K562 (cell line): ENCODE results near the gene SAFB. TPM values are rescaled to one million over a fixed set of nuclear protein-coding genes. Genes with fewer than 3 reads are reported as not detected.

ENCODE experiments used
- CCAR2 ChIP-seq: fragments of 200-400 bp; formaldehyde crosslinking; IDR thresholded peaks from 2 replicates; pipeline ENCODE4 v1.6.1; 2017; ENCODE audit warnings: mild to moderate bottlenecking, low read depth, low read length
- CHD1 ChIP-seq: fragments of 200-600 bp; sonication (generic); IDR thresholded peaks from one replicate; pipeline ENCODE4 v1.6.1; 2012; ENCODE audit warnings: mild to moderate bottlenecking, moderate library complexity, low read length, inconsistent platforms
- CHD4 ChIP-seq: fragments of 200-600 bp; sonication (generic); IDR thresholded peaks from 3 replicates; pipeline ENCODE4 v1.6.1; 2012; ENCODE audit warnings: low read depth, mild to moderate bottlenecking, mixed read lengths, low read length, inconsistent platforms; ENCODE audit not compliant: insufficient read depth, insufficient replicate concordance, poor library complexity, severe bottlenecking
- CSDE1 ChIP-seq, 2 experiments: fragments of 450-650 bp; IDR thresholded peaks; 2 replicates each; pipeline ENCODE4 v1.6.1; 2016; ENCODE audit warnings: mild to moderate bottlenecking in 1 of 2
- DDX20 ChIP-seq: fragments of 450-650 bp; IDR thresholded peaks from 2 replicates; pipeline ENCODE4 v1.6.1; 2016; ENCODE audit warnings: missing genetic modification characterization, low read depth, mild to moderate bottlenecking, missing compliant biosample characterization, moderate library complexity
- FOSL1 ChIP-seq: fragments of 200-800 bp; sonication (Bioruptor generic); conservative IDR thresholded peaks from 2 replicates; pipeline ENCODE4 v1.6.1; 2016; ENCODE audit warnings: missing genetic modification characterization, missing compliant biosample characterization
- HDGF ChIP-seq: fragments of 450-650 bp; IDR thresholded peaks from 2 replicates; pipeline ENCODE4 v1.6.1; 2016
- KDM4B ChIP-seq, 2 experiments: fragments of 450-650 bp in 1 of 2; sonication (generic) in 1 of 2; IDR thresholded peaks; 2 replicates each; pipeline ENCODE4 v1.6.1; 2016 to 2017; ENCODE audit warnings: borderline replicate concordance in 2 of 2, antibody characterized with exemption in 1 of 2, low read depth in 1 of 2, mild to moderate bottlenecking in 1 of 2
- LCOR ChIP-seq: sonication (generic); formaldehyde crosslinking; IDR thresholded peaks from 2 replicates; pipeline ENCODE4 v1.8.0; 2022; ENCODE audit warnings: mild to moderate bottlenecking, missing genetic modification reagents
- MTA3 ChIP-seq: fragments of 450-650 bp; formaldehyde crosslinking; IDR thresholded peaks from 2 replicates; pipeline ENCODE4 v1.6.1; 2017; ENCODE audit warnings: mild to moderate bottlenecking, borderline replicate concordance
- NFE2 ChIP-seq: IDR thresholded peaks from 2 replicates; pipeline ENCODE4 v1.6.1; 2014; ENCODE audit warnings: antibody characterized with exemption, low read depth
- NFRKB ChIP-seq: fragments of 450-650 bp; IDR thresholded peaks from 2 replicates; pipeline ENCODE4 v1.6.1; 2016; ENCODE audit warnings: low read depth
- NR4A1 ChIP-seq, 2 experiments: fragments of 250-450 bp in 1 of 2; fragments of 450-650 bp in 1 of 2; sonication (Bioruptor Pico) in 1 of 2; IDR thresholded peaks; 2 replicates each; pipeline versions ENCODE4 v1.4.0 to v1.6.1; 2016 to 2020; ENCODE audit warnings: mild to moderate bottlenecking in 2 of 2, missing compliant biosample characterization in 1 of 2, missing genetic modification characterization in 1 of 2, moderate library complexity in 1 of 2
- PCBP2 ChIP-seq: fragments of 200-400 bp; formaldehyde crosslinking; IDR thresholded peaks from 2 replicates; pipeline ENCODE4 v1.6.1; 2018; ENCODE audit warnings: low read length, low read depth, mild to moderate bottlenecking, moderate library complexity; ENCODE audit not compliant: poor library complexity, severe bottlenecking
- POLR2AphosphoS2 ChIP-seq: IDR thresholded peaks from 2 replicates; pipeline ENCODE4 v1.6.1; 2012; ENCODE audit warnings: low read length, improper control_type of control experiment
- POLR2AphosphoS5 ChIP-seq: IDR thresholded peaks from 2 replicates; pipeline ENCODE4 v1.6.1; 2011; ENCODE audit warnings: mild to moderate bottlenecking, low read depth, low read length, moderate library complexity; ENCODE audit not compliant: control insufficient read depth, insufficient read depth
- PPARD ChIP-seq: fragments of 250-450 bp; sonication (Bioruptor Pico); IDR thresholded peaks from 2 replicates; pipeline ENCODE4 v1.8.0; 2022; ENCODE audit warnings: inconsistent platforms, mild to moderate bottlenecking, moderate library complexity
- SMARCC2 ChIP-seq: fragments of 450-650 bp; IDR thresholded peaks from 2 replicates; pipeline ENCODE4 v1.6.1; 2017; ENCODE audit warnings: antibody characterized with exemption, moderate library complexity, mild to moderate bottlenecking, low read depth
- SMARCE1 ChIP-seq: fragments of 450-650 bp; IDR thresholded peaks from 2 replicates; pipeline ENCODE4 v1.7.1; 2016; ENCODE audit warnings: mild to moderate bottlenecking
- SNIP1 ChIP-seq: fragments of 450-650 bp; IDR thresholded peaks from 2 replicates; pipeline ENCODE4 v1.7.1; 2017; ENCODE audit warnings: low read depth, mild to moderate bottlenecking
- SP1 ChIP-seq: sonication (generic); formaldehyde crosslinking; IDR thresholded peaks from 2 replicates; pipeline ENCODE4 v1.8.1; 2022; ENCODE audit warnings: mild to moderate bottlenecking, missing genetic modification reagents
- STAT5A ChIP-seq: IDR thresholded peaks from 2 replicates; pipeline ENCODE4 v1.6.1; 2012; ENCODE audit warnings: low read length, inconsistent platforms, borderline replicate concordance
- ZKSCAN3 ChIP-seq: fragments of 250-450 bp; sonication (Bioruptor Pico); IDR thresholded peaks from 2 replicates; pipeline ENCODE4 v1.4.0; 2020
- ZNF133 ChIP-seq: fragments of 250-450 bp; sonication (Bioruptor Pico); IDR thresholded peaks from 2 replicates; pipeline ENCODE4 v1.4.0; 2020; ENCODE audit warnings: mild to moderate bottlenecking
- ZNF165 ChIP-seq: fragments of 250-450 bp; sonication (Bioruptor Pico); IDR thresholded peaks from 2 replicates; pipeline ENCODE4 v1.4.0; 2020; ENCODE audit warnings: borderline replicate concordance
- ZNF444 ChIP-seq: fragments of 250-450 bp; sonication (Bioruptor Pico); IDR thresholded peaks from 2 replicates; pipeline ENCODE4 v1.4.0; 2020; ENCODE audit warnings: mild to moderate bottlenecking, moderate library complexity
- ZNF584 ChIP-seq: fragments of 200-800 bp; sonication (Bioruptor generic); IDR thresholded peaks from 2 replicates; pipeline ENCODE4 v1.6.1; 2016; ENCODE audit warnings: low read depth, mild to moderate bottlenecking, missing genetic modification characterization, missing compliant biosample characterization
- ZNF695 ChIP-seq: fragments of 450-650 bp; formaldehyde crosslinking; IDR thresholded peaks from 2 replicates; pipeline ENCODE4 v1.4.0; 2020; ENCODE audit warnings: mild to moderate bottlenecking, moderate library complexity
- polyA plus RNA-seq, 8 experiments: library from polyadenylated mRNA; depleted of rRNA in 4 of 8; stranded (reverse) in 5 of 8; unstranded in 3 of 8; fragments of >200 nt; fragmentation: Nextera tagmentation in 2 of 8; fragmentation: Illumina TruSeq in 1 of 8; extraction: Ambion mirVana in 2 of 8; extraction: Trizol in 1 of 8; gene quantifications; 2 replicates each; pipeline versions ENCODE4 v1.2.1 to v1.2.3, GENCODE V29; 2011 to 2014; ENCODE audit warnings: inconsistent platforms in 1 of 8, missing spikeins in 1 of 8
- total RNA-seq, 7 experiments: library from RNA; depleted of rRNA in 6 of 7; stranded (reverse); fragments of >200 nt in 6 of 7; fragmentation: Illumina TruSeq in 2 of 7; extraction: Trizol in 2 of 7; gene quantifications; 2 replicates each; pipeline versions ENCODE4 v1.2.1 to v1.2.3, GENCODE V29; 2011 to 2021; ENCODE audit warnings: low replicate concordance in 1 of 7
- TF ChIP-seq, protein P1 (sequence below): fragments of 450-650 bp; IDR thresholded peaks from one replicate; pipeline ENCODE4 v1.6.1; 2018; ENCODE audit warnings: mild to moderate bottlenecking, moderate library complexity; ENCODE audit not compliant: partially characterized antibody

SAFB gene
- total and polyA plus RNA-seq, 9 of the 15 experiments (the other 6 are each of a cell fraction or from before 2014, with no cell fraction given) = 1.1 to 151 (median 83.1) TPM

- TF ChIP-seq, protein P1, sequence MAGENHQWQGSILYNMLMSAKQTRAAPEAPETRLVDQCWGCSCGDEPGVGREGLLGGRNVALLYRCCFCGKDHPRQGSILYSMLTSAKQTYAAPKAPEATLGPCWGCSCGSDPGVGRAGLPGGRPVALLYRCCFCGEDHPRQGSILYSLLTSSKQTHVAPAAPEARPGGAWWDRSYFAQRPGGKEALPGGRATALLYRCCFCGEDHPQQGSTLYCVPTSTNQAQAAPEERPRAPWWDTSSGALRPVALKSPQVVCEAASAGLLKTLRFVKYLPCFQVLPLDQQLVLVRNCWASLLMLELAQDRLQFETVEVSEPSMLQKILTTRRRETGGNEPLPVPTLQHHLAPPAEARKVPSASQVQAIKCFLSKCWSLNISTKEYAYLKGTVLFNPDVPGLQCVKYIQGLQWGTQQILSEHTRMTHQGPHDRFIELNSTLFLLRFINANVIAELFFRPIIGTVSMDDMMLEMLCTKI = no peak
- TF ChIP-seq SNIP1 (no peak), NR4A1 (CRISPR knock-in tag; IDR thresholded peaks at IDR 0.05) (no peak), NR4A1 (tag; IDR thresholded peaks at IDR 0.05) (no peak), DDX20 (no peak), STAT5A (no peak), CHD1 (no peak), NFE2 (no peak), SMARCC2 (no peak), CSDE1 (IDR thresholded peaks at IDR 0.05) (no peak), ZKSCAN3 (CRISPR knock-in tag) (no peak), SMARCE1 (no peak), KDM4B (IDR thresholded peaks at IDR 0.05; ENCODE audit: borderline replicate concordance in 2 of 2, low read depth in 1 of 2) (no peak), POLR2AphosphoS2 (no peak), ZNF444 (CRISPR knock-in tag) (no peak), ZNF584 (CRISPR knock-in tag) (no peak), LCOR (CRISPR knock-in tag) (no peak; the same call in 1 of the 2 replicates), FOSL1 (tag) (no peak), SP1 (CRISPR knock-in tag) (peak; percentile 85), HDGF (peak; percentile 56; the same call in 1 of the 2 replicates), ZNF133 (CRISPR knock-in tag) (no peak), CHD4 (no peak), PPARD (CRISPR knock-in tag) (no peak), NFRKB (no peak), POLR2AphosphoS5 (no peak), ZNF165 (no peak), CCAR2 (no peak), ZNF695 (CRISPR knock-in tag) (no peak), MTA3 (0 out of 2 replicates have a peak, but pooled peaks have one; percentile 45), PCBP2 (no peak)
These were observed 63.9 kb downstream of the SAFB start (continued) for GRCh38 chr19:5686647-5687359.
